HUES48 (cell line): ENCODE measurements around the gene SPATA22.
"Not testable (repeated sequence)": the region's sequence is repeated elsewhere in the genome, so short reads cannot be mapped to it uniquely, and the experiment has no call there.

Experiments
- H3K27ac ChIP-seq: one replicate; pipeline ENCODE4 v1.7.0; 2013; ENCODE audit warnings: low read depth, low read length, inconsistent platforms
- H3K27me3 ChIP-seq: 2 replicates; pipeline ENCODE4 v1.6.1; 2013; ENCODE audit warnings: mild to moderate bottlenecking, low read length; ENCODE audit not compliant: control insufficient read depth, insufficient read depth
- H3K36me3 ChIP-seq: 2 replicates; pipeline ENCODE4 v1.6.1; 2013; ENCODE audit warnings: low read length; ENCODE audit not compliant: control insufficient read depth, insufficient read depth
- H3K4me1 ChIP-seq: 2 replicates; pipeline ENCODE4 v1.6.1; 2013; ENCODE audit warnings: mild to moderate bottlenecking, low read length; ENCODE audit not compliant: control insufficient read depth, insufficient read depth
- H3K4me3 ChIP-seq: 2 replicates; pipeline ENCODE4 v1.5.1; 2013; ENCODE audit warnings: mild to moderate bottlenecking, low read depth, low read length
- H3K9ac ChIP-seq: 2 replicates; pipeline ENCODE4 v1.6.1; 2013; ENCODE audit warnings: mild to moderate bottlenecking, low read depth, low read length, moderate library complexity
- H3K9me3 ChIP-seq: 2 replicates; pipeline ENCODE4 v1.6.1; 2013; ENCODE audit warnings: low read length; ENCODE audit not compliant: control insufficient read depth, insufficient read depth

Gene SPATA22

DNA sequence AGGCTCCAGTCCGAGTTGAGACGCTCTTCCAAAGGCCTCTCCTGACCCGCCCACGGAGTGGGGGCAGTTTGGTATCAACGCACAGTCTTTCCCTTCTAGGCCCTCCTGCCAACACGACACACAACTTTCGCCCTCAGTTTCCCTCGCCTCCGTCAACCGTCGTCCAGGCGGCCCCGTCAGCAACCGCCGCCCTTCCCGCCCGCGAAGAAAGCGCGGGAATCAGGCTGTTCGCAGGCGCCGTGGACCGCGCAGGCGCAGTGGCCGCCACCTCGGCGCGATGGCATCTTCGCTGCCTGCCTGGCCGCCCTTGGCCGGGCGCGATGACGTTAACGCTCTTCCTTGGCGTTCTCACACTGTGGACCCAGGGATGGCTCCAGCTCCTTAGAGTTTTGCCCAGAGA, at the start of gene SPATA22:
Gene SPATA22, minus strand, starts transcription at position 221 of the 400 bp plus-strand sequence. CDS start 2,494 bp downstream, outside the sequence.
- no peak within 1 kb of the TSS for H3K27ac ChIP-seq
- no peak within 1 kb of the TSS for H3K4me3 ChIP-seq
- no peaks in the 10 kb centered on the region for H3K36me3 ChIP-seq
- H3K9ac ChIP-seq, result no peak within 1 kb of the TSS
- peaks cover 11% of the 10 kb centered on the region for H3K4me1 ChIP-seq
- no peaks in the 10 kb centered on the region for H3K27me3 ChIP-seq
- no peaks in the 10 kb centered on the region for H3K9me3 ChIP-seq

DNA sequence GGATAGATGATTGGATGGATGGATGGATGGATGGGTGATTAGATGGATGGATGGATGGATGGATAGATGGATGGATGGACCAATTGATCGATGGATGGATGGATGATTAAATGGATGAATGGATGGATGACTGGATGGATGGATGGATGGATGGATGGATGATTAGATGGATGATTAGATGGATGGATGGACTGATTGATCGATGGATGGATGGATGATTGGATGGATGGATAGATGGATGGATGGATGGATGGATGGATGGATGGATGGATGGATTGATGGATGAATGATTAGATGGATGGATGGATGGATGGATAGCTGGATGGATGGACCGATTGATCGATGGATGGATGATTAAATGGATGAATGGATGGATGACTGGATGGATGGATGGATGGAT, 47.9 kb upstream of the SPATA22 start:
- H3K4me1 ChIP-seq, H3K4me3 ChIP-seq, H3K9ac ChIP-seq, H3K9me3 ChIP-seq, H3K36me3 ChIP-seq, H3K27ac ChIP-seq, H3K27me3 ChIP-seq: not testable (repeated sequence)

- no peaks in the 10 kb centered on the region for H3K36me3 ChIP-seq
- peaks cover 36% of the 10 kb centered on the region for H3K4me1 ChIP-seq
- no peak overlapping the region for H3K27ac ChIP-seq
- H3K9me3 ChIP-seq, result no peaks in the 10 kb centered on the region
- no peak overlapping the region for H3K9ac ChIP-seq
- H3K4me3 ChIP-seq, result no peak overlapping the region
- H3K27me3 ChIP-seq, result peaks cover 12% of the 10 kb centered on the region; the same call in 1 of the 2 replicates
Observed at GRCh38 chr17:3514873-3515272, 43.3 kb upstream of the SPATA22 start.

- H3K9ac ChIP-seq, H3K36me3 ChIP-seq, H3K27ac ChIP-seq, H3K9me3 ChIP-seq, H3K4me3 ChIP-seq: not testable (repeated sequence)
- peaks cover 37% of the 10 kb centered on the region for H3K4me1 ChIP-seq
- peaks cover 12% of the 10 kb centered on the region; the same call in 1 of the 2 replicates for H3K27me3 ChIP-seq
Observed at GRCh38 chr17:3514167-3514566, 42.5 kb upstream of the SPATA22 start.

DNA sequence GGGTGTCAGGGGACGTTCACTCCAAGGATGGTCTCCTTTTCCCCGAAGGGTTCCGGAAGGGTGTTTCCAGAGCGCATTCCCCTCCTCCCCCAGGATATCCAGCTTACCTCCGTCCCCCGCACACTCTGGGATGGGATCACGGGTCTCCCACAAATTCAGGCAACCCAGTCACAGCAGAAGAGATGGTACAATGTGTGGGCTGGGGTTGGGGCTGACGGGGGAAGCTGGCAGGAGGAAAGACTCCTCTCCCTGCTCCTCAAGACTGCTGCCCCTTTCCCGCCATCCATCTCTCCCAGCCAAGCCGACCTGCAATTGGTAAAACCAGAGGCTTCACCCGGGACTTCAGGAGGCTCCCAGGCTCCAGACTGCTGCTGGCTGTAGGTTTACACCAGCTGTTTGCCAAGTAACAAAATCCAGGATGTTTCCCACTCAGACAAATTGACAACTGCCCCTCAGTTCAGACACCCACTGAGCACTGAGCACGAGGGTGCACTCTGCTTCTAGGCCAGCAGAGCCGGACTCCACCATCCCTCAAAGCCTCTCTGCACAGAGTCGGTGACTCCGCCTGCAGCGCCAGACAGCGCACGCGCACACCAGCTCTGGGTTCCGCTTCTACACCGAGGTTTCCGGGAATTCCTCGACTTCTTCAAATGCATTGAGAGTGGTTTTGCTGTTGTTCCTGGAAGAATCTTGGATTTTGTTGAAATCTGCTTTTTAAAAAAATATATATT, 41.9 kb upstream of the SPATA22 start:
- no peaks in the 10 kb centered on the region for H3K9me3 ChIP-seq
- no peak overlapping the region for H3K4me3 ChIP-seq
- H3K27me3 ChIP-seq, result peaks cover 12% of the 10 kb centered on the region; the same call in 1 of the 2 replicates
- H3K27ac ChIP-seq, result peak overlapping the region; percentile 69
- peaks cover 37% of the 10 kb centered on the region for H3K4me1 ChIP-seq
- no peak overlapping the region for H3K9ac ChIP-seq
- no peaks in the 10 kb centered on the region for H3K36me3 ChIP-seq

- Histone ChIP-seq H3K4me1 (peaks cover 37% of the 10 kb centered on the region), H3K9me3 (no peaks in the 10 kb centered on the region), H3K4me3 (no peak overlapping the region), H3K27me3 (peaks cover 12% of the 10 kb centered on the region; the same call in 1 of the 2 replicates), H3K9ac (no peak overlapping the region), H3K36me3 (no peaks in the 10 kb centered on the region), H3K27ac (peak overlapping the region; percentile 69)
Observed at GRCh38 chr17:3512505-3513171, 41.0 kb upstream of the SPATA22 start.

- Histone ChIP-seq H3K9me3 (no peaks in the 10 kb centered on the region), H3K27ac (no peak overlapping the region), H3K9ac (no peak overlapping the region), H3K4me3 (no peak overlapping the region), H3K4me1 (peaks cover 37% of the 10 kb centered on the region), H3K36me3 (no peaks in the 10 kb centered on the region), H3K27me3 (peaks cover 12% of the 10 kb centered on the region; the same call in 1 of the 2 replicates)
Observed at GRCh38 chr17:3511852-3512504, 40.4 kb upstream of the SPATA22 start.

DNA sequence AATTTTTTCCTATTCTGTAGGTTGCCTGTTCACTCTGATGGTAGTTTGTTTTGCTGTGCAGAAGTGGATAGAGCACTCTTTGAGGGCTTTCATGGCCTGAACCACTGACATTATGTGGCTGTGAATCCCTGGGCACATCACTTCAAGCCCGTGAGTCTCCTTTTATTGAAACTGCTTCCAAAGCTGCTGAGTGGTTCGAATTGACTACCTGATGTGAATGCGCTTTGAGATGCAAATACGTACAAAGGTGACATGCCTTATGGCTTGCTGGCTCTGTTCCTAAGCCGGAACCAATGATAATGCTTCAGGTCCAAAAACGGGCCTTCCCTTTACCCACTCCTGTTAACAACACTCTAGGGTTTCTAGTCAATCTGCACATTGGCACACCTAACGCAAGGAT, 38.5 kb upstream of the SPATA22 start:
- peaks cover 37% of the 10 kb centered on the region for H3K4me1 ChIP-seq
- no peak overlapping the region for H3K4me3 ChIP-seq
- H3K36me3 ChIP-seq, result no peaks in the 10 kb centered on the region

GRCh38 chr17:3507869-3508268, 36.2 kb upstream of the SPATA22 start:
- H3K27ac ChIP-seq, result no peak overlapping the region
- no peaks in the 10 kb centered on the region for H3K36me3 ChIP-seq
- no peak overlapping the region for H3K9ac ChIP-seq
- H3K4me3 ChIP-seq, result no peak overlapping the region
- H3K9me3 ChIP-seq, result no peaks in the 10 kb centered on the region
- H3K4me1 ChIP-seq, result peaks cover 28% of the 10 kb centered on the region
- H3K27me3 ChIP-seq, result peaks cover 12% of the 10 kb centered on the region; the same call in 1 of the 2 replicates

More for the DNA sequence above, 38.5 kb upstream of the SPATA22 start:
- Histone ChIP-seq H3K27me3 (peaks cover 12% of the 10 kb centered on the region; the same call in 1 of the 2 replicates), H3K9ac (no peak overlapping the region), H3K9me3 (no peaks in the 10 kb centered on the region), H3K27ac (no peak overlapping the region)

- no peak overlapping the region for H3K27ac ChIP-seq
- no peak overlapping the region for H3K9ac ChIP-seq
- H3K27me3 ChIP-seq, result peaks cover 10% of the 10 kb centered on the region; the same call in 1 of the 2 replicates
- H3K4me1 ChIP-seq, result peaks cover 20% of the 10 kb centered on the region
- H3K4me3 ChIP-seq, result no peak overlapping the region
- H3K36me3 ChIP-seq, result no peaks in the 10 kb centered on the region
- H3K9me3 ChIP-seq, result no peaks in the 10 kb centered on the region
Observed at GRCh38 chr17:3507071-3507470, 35.5 kb upstream of the SPATA22 start.

DNA sequence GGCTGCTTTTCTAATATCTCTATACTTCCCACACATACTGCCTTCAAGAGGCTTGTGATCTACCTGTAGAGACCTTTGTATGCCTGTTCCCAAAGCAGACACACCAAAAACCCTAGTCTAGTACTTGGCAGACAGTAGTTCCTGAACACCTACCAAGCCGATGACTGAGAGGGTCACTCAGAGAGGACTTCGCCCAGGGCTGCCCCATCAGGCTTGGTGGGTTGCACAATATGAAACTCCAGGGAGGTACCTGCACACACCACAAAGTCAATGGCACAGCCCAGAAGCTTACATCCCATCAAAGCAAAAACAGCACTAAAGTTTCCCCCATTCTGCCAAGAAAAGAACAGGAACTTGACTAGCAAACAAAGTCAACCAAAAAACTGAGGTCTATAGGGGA, 34.4 kb upstream of the SPATA22 start:
- Histone ChIP-seq H3K9me3 (no peaks in the 10 kb centered on the region), H3K27ac (no peak overlapping the region), H3K27me3 (0 out of 2 replicates have a peak, but pooled peaks cover under 1% of the 10 kb centered on the region), H3K4me3 (no peak overlapping the region), H3K9ac (no peak overlapping the region), H3K36me3 (no peaks in the 10 kb centered on the region), H3K4me1 (peaks cover 12% of the 10 kb centered on the region)
